Measurements from ENCODE around the gene ARMH1. TPM values are rescaled to one million over a fixed set of nuclear protein-coding genes. Genes with fewer than 3 reads are reported as not detected.

Gene ARMH1
- total and polyA plus RNA-seq, 5 experiments from 2014 or later, result 46.2 to 79.0 (median 70.4) TPM

- Mint-ChIP-seq H3K4me1 (peaks cover 7 to 32% (median 17%) of the 10 kb centered on the region in 4 donors), H3K27me3 (no peaks in the 10 kb centered on the region), H3K4me3 (no peak overlapping the region), H3K27ac (no peak overlapping the region), H3K36me3 (peaks cover 0 to 2% (median 0%) of the 10 kb centered on the region in 3 donors), H3K9me3 (no peaks in the 10 kb centered on the region)
- DNase-seq (no peak), ATAC-seq (no peak)
- POLR2A ChIA-PET, result interaction anchor here (0.6 to 1.3 kb wide), 3 partner anchors 19 to 193 kb away, joined by 3 read pairs; no protein-coding TSS in a partner anchor
Observed at GRCh38 chr1:44676484-44677200, 2.1 kb downstream of the ARMH1 start.

GRCh38 chr1:44677201-44677766, 2.8 kb downstream of the ARMH1 start:
- POLR2A ChIA-PET, result interaction anchor here (0.9 to 1.3 kb wide), 2 partner anchors 19 to 45 kb away, joined by 3 read pairs; no protein-coding TSS in a partner anchor
- Mint-ChIP-seq H3K36me3 (peaks cover 0 to 2% (median 0%) of the 10 kb centered on the region in 3 donors), H3K27ac (no peak overlapping the region), H3K4me1 (peaks cover 7 to 26% (median 15%) of the 10 kb centered on the region in 4 donors), H3K27me3 (no peaks in the 10 kb centered on the region), H3K4me3 (no peak overlapping the region), H3K9me3 (no peaks in the 10 kb centered on the region)
- DNase-seq (no peak), ATAC-seq (no peak)

GRCh38 chr1:44678120-44678519, 3.6 kb downstream of the ARMH1 start:
- ATAC-seq, result no peak
- DNase-seq, result no peak
- H3K27me3 Mint-ChIP-seq, result no peaks in the 10 kb centered on the region
- peaks cover 0 to 2% (median 0%) of the 10 kb centered on the region in 3 donors for H3K36me3 Mint-ChIP-seq
- H3K27ac Mint-ChIP-seq, result no peak overlapping the region
- H3K4me1 Mint-ChIP-seq, result peaks cover 7 to 18% (median 12%) of the 10 kb centered on the region in 4 donors
- no peak overlapping the region for H3K4me3 Mint-ChIP-seq
- H3K9me3 Mint-ChIP-seq, result no peaks in the 10 kb centered on the region
- POLR2A ChIA-PET, result no interaction called here

- Mint-ChIP-seq H3K36me3 (peaks cover 0 to 2% (median 0%) of the 10 kb centered on the region in 3 donors), H3K4me3 (no peak overlapping the region), H3K27ac (no peak overlapping the region), H3K27me3 (no peaks in the 10 kb centered on the region), H3K9me3 (no peaks in the 10 kb centered on the region), H3K4me1 (peaks cover 2 to 13% (median 10%) of the 10 kb centered on the region in 4 donors)
- POLR2A ChIA-PET, result no interaction called here
- no peak for DNase-seq
- no peak for ATAC-seq
Observed at GRCh38 chr1:44678626-44679025, 4.1 kb downstream of the ARMH1 start.

GRCh38 chr1:44679468-44679867, 5.0 kb downstream of the ARMH1 start:
- no peaks in the 10 kb centered on the region for H3K27me3 Mint-ChIP-seq
- H3K4me3 Mint-ChIP-seq, result no peak overlapping the region
- no peaks in the 10 kb centered on the region for H3K9me3 Mint-ChIP-seq
- H3K4me1 Mint-ChIP-seq, result peaks cover 3 to 10% (median 8%) of the 10 kb centered on the region in 4 donors
- ATAC-seq (no peak), DNase-seq (no peak)
- H3K36me3 Mint-ChIP-seq, result peaks cover 0 to 2% (median 0%) of the 10 kb centered on the region in 3 donors
- POLR2A ChIA-PET, result interaction anchor here (0.7 kb wide), 1 partner anchor 17 kb away, joined by 3 read pairs; no protein-coding TSS in a partner anchor
- peak overlapping the region in 1 of 10 donors; percentile 31 for H3K27ac Mint-ChIP-seq

- H3K4me1 Mint-ChIP-seq, result peaks cover 0 to 9% (median 7%) of the 10 kb centered on the region in 4 donors
- H3K27ac Mint-ChIP-seq, result peak overlapping the region in 2 of 10 donors; percentile 22 to 68
Observed at GRCh38 chr1:44681905-44682882, 7.7 kb downstream of the ARMH1 start.

GRCh38 chr1:44682883-44683265, 8.4 kb downstream of the ARMH1 start:
- POLR2A ChIA-PET, result no interaction called here
- H3K27ac Mint-ChIP-seq, result no peak overlapping the region

More at GRCh38 chr1:44681905-44682882, 7.7 kb downstream of the ARMH1 start:
- Mint-ChIP-seq H3K36me3 (peaks cover 0 to 2% (median 0%) of the 10 kb centered on the region in 3 donors), H3K9me3 (no peaks in the 10 kb centered on the region), H3K27me3 (no peaks in the 10 kb centered on the region), H3K4me3 (no peak overlapping the region)
- POLR2A ChIA-PET, result no interaction called here
- DNase-seq (no peak), ATAC-seq (no peak)

GRCh38 chr1:44684525-44684924, 10.0 kb downstream of the ARMH1 start:
- Mint-ChIP-seq H3K36me3 (peaks cover 0 to 2% (median 0%) of the 10 kb centered on the region in 3 donors), H3K27me3 (no peaks in the 10 kb centered on the region), H3K4me1 (peaks cover 0 to 9% (median 7%) of the 10 kb centered on the region in 4 donors), H3K4me3 (no peak overlapping the region), H3K27ac (peak overlapping the region in 4 of 10 donors; percentile 17 to 52 (median 24)), H3K9me3 (no peaks in the 10 kb centered on the region)
- ATAC-seq (no peak), DNase-seq (no peak)
- POLR2A ChIA-PET, result no interaction called here

More at GRCh38 chr1:44682883-44683265, 8.4 kb downstream of the ARMH1 start:
- no peaks in the 10 kb centered on the region for H3K27me3 Mint-ChIP-seq
- no peak for ATAC-seq
- no peaks in the 10 kb centered on the region for H3K9me3 Mint-ChIP-seq
- no peak for DNase-seq
- H3K4me3 Mint-ChIP-seq, result peak overlapping the region in 1 of 10 donors; percentile 42
- H3K4me1 Mint-ChIP-seq, result peaks cover 0 to 9% (median 7%) of the 10 kb centered on the region in 4 donors
- H3K36me3 Mint-ChIP-seq, result peaks cover 0 to 2% (median 0%) of the 10 kb centered on the region in 3 donors

GRCh38 chr1:44685218-44685617, 10.7 kb downstream of the ARMH1 start:
- POLR2A ChIA-PET, result no interaction called here
- H3K27me3 Mint-ChIP-seq, result no peaks in the 10 kb centered on the region
- peaks cover 0 to 2% (median 0%) of the 10 kb centered on the region in 3 donors for H3K36me3 Mint-ChIP-seq

GRCh38 chr1:44685881-44686280, 11.4 kb downstream of the ARMH1 start:
- no peak overlapping the region for H3K27ac Mint-ChIP-seq
- H3K27me3 Mint-ChIP-seq, result no peaks in the 10 kb centered on the region
- POLR2A ChIA-PET, result no interaction called here
- no peak for ATAC-seq
- peaks cover 0 to 9% (median 7%) of the 10 kb centered on the region in 4 donors for H3K4me1 Mint-ChIP-seq
- H3K9me3 Mint-ChIP-seq, result no peaks in the 10 kb centered on the region
- peaks cover 0 to 2% (median 0%) of the 10 kb centered on the region in 3 donors for H3K36me3 Mint-ChIP-seq
- H3K4me3 Mint-ChIP-seq, result no peak overlapping the region
- DNase-seq, result no peak

More at GRCh38 chr1:44685218-44685617, 10.7 kb downstream of the ARMH1 start:
- Mint-ChIP-seq H3K9me3 (no peaks in the 10 kb centered on the region), H3K4me1 (peaks cover 0 to 9% (median 7%) of the 10 kb centered on the region in 4 donors), H3K27ac (no peak overlapping the region), H3K4me3 (no peak overlapping the region)
- ATAC-seq (no peak), DNase-seq (no peak)

- H3K9me3 Mint-ChIP-seq, result no peaks in the 10 kb centered on the region
- ATAC-seq (no peak), DNase-seq (no peak)
- no peak overlapping the region for H3K4me3 Mint-ChIP-seq
- H3K27me3 Mint-ChIP-seq, result peaks cover 0 to 5% (median 3%) of the 10 kb centered on the region in 5 donors
- H3K36me3 Mint-ChIP-seq, result peaks cover 0 to 3% (median 0%) of the 10 kb centered on the region in 3 donors
- POLR2A ChIA-PET, result interaction anchor here (0.6 kb wide), 1 partner anchor 51 kb away, joined by 4 read pairs; no protein-coding TSS in a partner anchor
- H3K27ac Mint-ChIP-seq, result no peak overlapping the region
- H3K4me1 Mint-ChIP-seq, result peaks cover 0 to 9% (median 6%) of the 10 kb centered on the region in 4 donors
Observed at GRCh38 chr1:44688760-44689446, 14.4 kb downstream of the ARMH1 start.

- H3K27me3 Mint-ChIP-seq, result peaks cover 0 to 5% (median 3%) of the 10 kb centered on the region in 5 donors
- H3K4me3 Mint-ChIP-seq, result no peak overlapping the region
- DNase-seq (no peak), ATAC-seq (no peak)
- no peaks in the 10 kb centered on the region for H3K9me3 Mint-ChIP-seq
- POLR2A ChIA-PET, result no interaction called here
- peaks cover 0 to 4% (median 0%) of the 10 kb centered on the region in 3 donors for H3K36me3 Mint-ChIP-seq
- no peak overlapping the region for H3K27ac Mint-ChIP-seq
- peaks cover 0 to 6% (median 4%) of the 10 kb centered on the region in 4 donors for H3K4me1 Mint-ChIP-seq
Observed at GRCh38 chr1:44689447-44689765, 14.9 kb downstream of the ARMH1 start.
